Trophoblast cell (in vitro differentiated cells and primary cell): ENCODE measurements around the gene MYOT.

Experiments
- DNase-seq, 2 donors: peaks; one replicate each; pipeline ENCODE4 v3.0.0-alpha.2; 2016
- H2AFZ ChIP-seq: 2 replicates; pipeline ENCODE4 v1.6.1; 2013; ENCODE audit warnings: low read length, moderate library complexity, mild to moderate bottlenecking; ENCODE audit not compliant: insufficient read depth, poor library complexity
- H2AK5ac ChIP-seq: 2 replicates; pipeline ENCODE4 v1.6.1; 2013; ENCODE audit warnings: mild to moderate bottlenecking, low read length
- H2BK120ac ChIP-seq: 2 replicates; pipeline ENCODE4 v1.6.1; 2013; ENCODE audit warnings: low read length, mild to moderate bottlenecking, moderate library complexity; ENCODE audit not compliant: insufficient read depth, poor library complexity
- H2BK12ac ChIP-seq: 2 replicates; pipeline ENCODE4 v1.6.1; 2013; ENCODE audit warnings: mild to moderate bottlenecking, low read length, moderate library complexity
- H2BK5ac ChIP-seq: 2 replicates; pipeline ENCODE4 v1.6.1; 2013; ENCODE audit warnings: low read length, low read depth, moderate library complexity, mild to moderate bottlenecking; ENCODE audit not compliant: poor library complexity
- H3K14ac ChIP-seq: 2 replicates; pipeline ENCODE4 v1.6.1; 2013; ENCODE audit warnings: mild to moderate bottlenecking, low read length
- H3K18ac ChIP-seq: 2 replicates; pipeline ENCODE4 v1.6.1; 2013; ENCODE audit warnings: mild to moderate bottlenecking, low read length
- H3K23ac ChIP-seq: 2 replicates; pipeline ENCODE4 v1.6.1; 2013; ENCODE audit warnings: low read length
- H3K27ac ChIP-seq: 2 replicates; pipeline ENCODE4 v1.5.1; 2013; ENCODE audit warnings: low read depth, mild to moderate bottlenecking, inconsistent platforms, low read length, moderate library complexity
- H3K27me3 ChIP-seq: 2 replicates; pipeline ENCODE4 v1.6.1; 2013; ENCODE audit warnings: inconsistent platforms, mild to moderate bottlenecking, low read length, moderate library complexity; ENCODE audit not compliant: insufficient read depth
- H3K36me3 ChIP-seq, 2 experiments: 1 replicate in 1 of 2; 2 replicates in 1 of 2; pipeline ENCODE4 v1.6.1; 2013; ENCODE audit warnings: low read length in 2 of 2, mild to moderate bottlenecking in 2 of 2, moderate library complexity in 1 of 2; ENCODE audit not compliant: insufficient read depth in 2 of 2, control insufficient read depth in 1 of 2
- H3K4ac ChIP-seq: 2 replicates; pipeline ENCODE4 v1.6.1; 2013; ENCODE audit warnings: low read depth, mild to moderate bottlenecking, low read length, moderate library complexity
- H3K4me1 ChIP-seq, 2 experiments: 1 replicate in 1 of 2; 2 replicates in 1 of 2; pipeline ENCODE4 v1.6.1; 2013; ENCODE audit warnings: low read length in 2 of 2, mild to moderate bottlenecking in 2 of 2, moderate library complexity in 1 of 2; ENCODE audit not compliant: insufficient read depth in 2 of 2, control insufficient read depth in 1 of 2
- H3K4me2 ChIP-seq: 2 replicates; pipeline ENCODE4 v1.6.1; 2013; ENCODE audit warnings: inconsistent platforms, mild to moderate bottlenecking, low read length, moderate library complexity
- H3K4me3 ChIP-seq: 2 replicates; pipeline ENCODE4 v1.5.1; 2013; ENCODE audit warnings: mild to moderate bottlenecking, low read depth, low read length, inconsistent platforms
- H3K79me1 ChIP-seq: one replicate; pipeline ENCODE4 v1.6.1; 2013; ENCODE audit warnings: low read length
- H3K79me2 ChIP-seq: 2 replicates; pipeline ENCODE4 v1.6.1; 2013; ENCODE audit warnings: low read length, mild to moderate bottlenecking; ENCODE audit not compliant: control insufficient read depth, insufficient read depth, poor library complexity
- H3K9ac ChIP-seq: 2 replicates; pipeline ENCODE4 v1.6.1; 2013; ENCODE audit warnings: mild to moderate bottlenecking, low read length
- H3K9me3 ChIP-seq: 2 replicates; pipeline ENCODE4 v1.6.1; 2013; ENCODE audit warnings: low read depth, mild to moderate bottlenecking, control low read depth, inconsistent platforms, low read length; ENCODE audit not compliant: insufficient read depth
- H4K12ac ChIP-seq: 2 replicates; pipeline ENCODE4 v1.6.1; 2013; ENCODE audit warnings: low read depth, mild to moderate bottlenecking, low read length, moderate library complexity
- H4K8ac ChIP-seq: 2 replicates; pipeline ENCODE4 v1.6.1; 2013; ENCODE audit warnings: low read depth, mild to moderate bottlenecking, low read length, moderate library complexity
- H4K91ac ChIP-seq: one replicate; pipeline ENCODE4 v1.6.1; 2013; ENCODE audit warnings: low read depth, mild to moderate bottlenecking, low read length, moderate library complexity
- WGBS: extraction: QIAGEN DNeasy Blood & Tissue Kit; methylation state at CpG from one replicate; pipeline ENCODE4 v1.1.7; 2013; ENCODE audit warnings: missing lambda C conversion rate; ENCODE audit not compliant: insufficient read length, insufficient coverage; ENCODE audit errors: extremely low coverage; 5-methylcytosine and 5-hydroxymethylcytosine counted together

MYOT gene

DNA sequence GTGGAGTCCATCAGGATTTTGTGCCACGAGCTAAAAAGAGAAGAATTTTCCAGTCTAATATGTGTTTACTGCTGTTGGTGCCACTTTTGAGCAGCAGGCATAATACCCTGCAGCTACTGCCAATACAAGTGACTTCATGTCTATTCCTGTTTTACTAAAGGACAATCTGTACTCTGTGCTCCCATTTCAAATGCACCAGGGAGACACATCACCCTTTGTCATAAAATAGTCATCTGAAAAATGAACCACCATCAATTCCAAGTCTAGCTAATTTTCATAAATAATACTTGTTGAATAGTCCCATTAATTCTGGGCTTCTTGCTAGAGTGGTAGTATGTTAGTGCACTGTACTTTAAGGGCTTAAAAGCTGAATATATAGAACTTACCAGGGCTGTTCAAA is 12.7 kb downstream of the MYOT start:
- Histone ChIP-seq H4K8ac (no peak overlapping the region), H2BK5ac (no peak overlapping the region), H3K79me2 (no peaks in the 10 kb centered on the region), H2AFZ (no peak overlapping the region), H3K4me3 (no peak overlapping the region), H3K4me2 (no peak overlapping the region), H3K4me1 (no peaks in the 10 kb centered on the region), H3K18ac (no peak overlapping the region), H3K36me3 (no peaks in the 10 kb centered on the region), H3K14ac (no peak overlapping the region), H2BK120ac (no peak overlapping the region), H3K27ac (no peak overlapping the region), H2BK12ac (no peak overlapping the region), H3K4ac (no peak overlapping the region), H3K9ac (no peak overlapping the region), H3K79me1 (no peaks in the 10 kb centered on the region), H3K27me3 (no peaks in the 10 kb centered on the region), H2AK5ac (no peak overlapping the region), H3K9me3 (no peaks in the 10 kb centered on the region), H3K23ac (no peak overlapping the region), H4K12ac (no peak overlapping the region), H4K91ac (no peak overlapping the region)
- no peak for DNase-seq
- no CpG with 5 or more reads among the region's 1 CpG for WGBS

DNA sequence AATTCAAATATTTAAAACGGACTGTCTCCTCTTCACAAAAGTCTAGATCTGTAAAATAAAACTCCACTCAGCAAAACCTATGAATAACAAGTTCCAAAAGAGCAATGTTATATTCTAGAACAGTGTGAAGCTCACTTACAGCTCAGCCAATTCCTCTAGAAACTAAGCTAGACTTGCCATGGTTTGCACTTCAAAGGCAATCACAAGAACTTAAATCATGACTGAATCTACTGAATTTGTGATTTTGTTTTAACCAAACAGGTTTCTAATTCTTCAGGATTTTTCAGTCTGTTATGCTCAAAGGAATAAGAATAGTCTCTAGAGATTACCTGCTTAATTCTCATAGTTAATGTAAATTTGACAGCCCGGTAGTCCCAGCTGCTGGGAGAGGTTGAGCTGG is 20.2 kb downstream of the MYOT start:
- no peaks in the 10 kb centered on the region for H3K79me2 ChIP-seq
- H4K8ac ChIP-seq = no peak overlapping the region
- DNase-seq = no peak
- H3K27ac ChIP-seq = no peak overlapping the region
- no peak overlapping the region for H3K4me2 ChIP-seq
- no CpG with 5 or more reads among the region's 2 CpGs for WGBS
- no peaks in the 10 kb centered on the region for H3K27me3 ChIP-seq
- H3K4me1 ChIP-seq = no peaks in the 10 kb centered on the region
- no peaks in the 10 kb centered on the region for H3K36me3 ChIP-seq
- no peak overlapping the region for H3K14ac ChIP-seq
- no peaks in the 10 kb centered on the region for H3K9me3 ChIP-seq
- no peak overlapping the region for H4K12ac ChIP-seq
- H3K9ac ChIP-seq = no peak overlapping the region
- no peak overlapping the region for H3K23ac ChIP-seq
- H2BK120ac ChIP-seq = no peak overlapping the region
- no peaks in the 10 kb centered on the region for H3K79me1 ChIP-seq
- no peak overlapping the region for H3K18ac ChIP-seq
- H2BK5ac ChIP-seq = no peak overlapping the region
- H4K91ac ChIP-seq = no peak overlapping the region
- H2AFZ ChIP-seq = no peak overlapping the region
- no peak overlapping the region for H2BK12ac ChIP-seq
- no peak overlapping the region for H3K4me3 ChIP-seq
- H2AK5ac ChIP-seq = no peak overlapping the region
- no peak overlapping the region for H3K4ac ChIP-seq

DNA sequence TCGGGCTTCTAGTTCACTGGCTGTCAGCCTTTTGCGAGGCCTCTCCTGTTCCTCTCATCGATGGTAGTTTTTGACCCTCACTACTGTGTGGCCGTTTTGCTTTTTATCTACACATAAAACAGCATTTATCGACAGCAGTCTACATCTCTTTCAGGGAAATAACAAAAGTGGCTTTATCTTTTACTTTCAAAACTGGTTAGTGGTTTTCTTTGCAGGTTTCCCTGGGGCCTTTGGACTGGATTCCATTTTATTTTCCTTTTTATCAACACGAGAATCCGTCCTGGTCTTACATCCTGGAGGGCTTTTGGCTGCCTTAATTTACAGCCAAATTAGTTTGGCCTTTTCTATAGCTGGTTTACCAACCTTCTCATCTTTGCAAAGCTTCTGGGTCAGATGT is 20.8 kb downstream of the MYOT start:
- Histone ChIP-seq H3K4me3 (no peak overlapping the region), H3K18ac (no peak overlapping the region), H2AFZ (no peak overlapping the region), H3K4me2 (peak overlapping the region; percentile 36), H3K9me3 (no peaks in the 10 kb centered on the region), H3K36me3 (no peaks in the 10 kb centered on the region), H4K8ac (no peak overlapping the region), H3K27ac (no peak overlapping the region), H2BK120ac (no peak overlapping the region), H3K9ac (no peak overlapping the region), H2BK5ac (no peak overlapping the region), H3K14ac (no peak overlapping the region), H3K4ac (no peak overlapping the region), H3K27me3 (no peaks in the 10 kb centered on the region), H2AK5ac (no peak overlapping the region), H3K4me1 (no peaks in the 10 kb centered on the region), H4K12ac (no peak overlapping the region), H2BK12ac (no peak overlapping the region), H4K91ac (no peak overlapping the region), H3K79me2 (no peaks in the 10 kb centered on the region), H3K23ac (no peak overlapping the region), H3K79me1 (no peaks in the 10 kb centered on the region)
- no CpG with 5 or more reads among the region's 7 CpGs for WGBS
- DNase-seq = no peak

DNA sequence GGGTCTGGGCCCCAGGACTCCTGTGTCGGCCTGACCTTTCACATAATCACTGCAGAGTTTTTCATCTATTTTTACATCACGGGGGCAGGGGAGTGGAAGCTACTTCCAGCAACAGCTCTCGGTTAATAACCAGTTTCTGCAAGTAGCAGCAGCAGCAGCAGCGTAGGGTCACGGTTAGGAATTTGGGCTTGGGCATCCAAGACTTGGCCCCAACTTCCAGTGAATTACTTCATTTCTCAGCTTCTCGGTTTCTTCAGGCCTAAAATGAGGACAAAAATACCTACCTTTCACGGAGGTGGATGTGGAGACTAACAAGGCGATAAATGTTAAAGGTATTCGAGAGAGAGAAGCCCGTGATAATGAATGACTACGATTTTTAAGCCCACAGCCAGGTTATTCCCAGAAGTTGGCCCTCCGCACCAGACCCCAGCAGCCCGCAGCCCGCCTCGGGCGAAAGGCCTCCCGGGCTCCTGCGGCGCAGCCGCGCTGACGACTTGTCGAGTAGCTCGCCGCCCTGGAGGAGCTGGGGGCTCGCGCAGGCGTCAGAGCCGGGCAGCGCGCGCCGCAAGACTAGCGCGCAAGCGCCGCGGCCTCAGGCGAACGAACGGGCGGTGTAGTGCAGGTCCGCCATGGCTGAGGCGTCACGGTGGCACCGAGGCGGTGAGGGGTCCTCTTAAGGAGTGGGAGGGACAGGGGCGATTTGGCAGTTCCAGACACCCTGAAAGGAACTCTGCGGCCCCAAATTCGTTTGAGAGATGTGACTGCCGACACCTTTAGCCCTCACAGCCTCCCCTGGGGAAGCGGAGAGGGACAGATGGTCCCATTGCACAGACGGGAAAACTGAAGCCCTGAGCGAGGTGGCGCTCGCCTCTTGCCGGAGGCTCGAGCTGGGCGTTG is 21.5 kb downstream of the MYOT start, which contains the start of gene PKD2L2:
TSS of gene PKD2L2 (plus strand) at position 595 of the 897 bp plus-strand sequence. CDS start at position 630, 35 bp downstream.
- Histone ChIP-seq H4K8ac (no peak within 1 kb of the TSS), H3K4me2 (peak within 1 kb of the TSS; percentile 36)

More for the DNA sequence above, 21.5 kb downstream of the MYOT start, which contains the start of gene PKD2L2:
- Histone ChIP-seq H3K4me1 (no peaks in the 10 kb centered on the region), H3K23ac (no peak within 1 kb of the TSS), H3K27ac (no peak within 1 kb of the TSS), H3K27me3 (no peaks in the 10 kb centered on the region), H2AK5ac (no peak within 1 kb of the TSS), H2BK12ac (no peak within 1 kb of the TSS), H3K4ac (no peak within 1 kb of the TSS), H3K9ac (no peak within 1 kb of the TSS), H3K9me3 (no peaks in the 10 kb centered on the region), H3K36me3 (no peaks in the 10 kb centered on the region), H2BK5ac (no peak within 1 kb of the TSS), H3K18ac (no peak within 1 kb of the TSS), H3K79me2 (no peaks in the 10 kb centered on the region), H2AFZ (no peak within 1 kb of the TSS), H3K14ac (no peak within 1 kb of the TSS), H4K91ac (no peak within 1 kb of the TSS), H3K4me3 (peak within 1 kb of the TSS; percentile 44), H4K12ac (no peak within 1 kb of the TSS), H3K79me1 (no peaks in the 10 kb centered on the region), H2BK120ac (no peak within 1 kb of the TSS)
- no CpG with 5 or more reads among the region's 59 CpGs for WGBS
- DNase-seq = peak; percentile 95 to 96
